Measurements from ENCODE around the gene ZNF423. TPM values are rescaled to one million over a fixed set of nuclear protein-coding genes. Genes with fewer than 3 reads are reported as not detected.

Gene ZNF423
- polyA plus RNA-seq, 1 of the 3 experiments (the other 2 are of a cell fraction): 1.2 TPM

DNA sequence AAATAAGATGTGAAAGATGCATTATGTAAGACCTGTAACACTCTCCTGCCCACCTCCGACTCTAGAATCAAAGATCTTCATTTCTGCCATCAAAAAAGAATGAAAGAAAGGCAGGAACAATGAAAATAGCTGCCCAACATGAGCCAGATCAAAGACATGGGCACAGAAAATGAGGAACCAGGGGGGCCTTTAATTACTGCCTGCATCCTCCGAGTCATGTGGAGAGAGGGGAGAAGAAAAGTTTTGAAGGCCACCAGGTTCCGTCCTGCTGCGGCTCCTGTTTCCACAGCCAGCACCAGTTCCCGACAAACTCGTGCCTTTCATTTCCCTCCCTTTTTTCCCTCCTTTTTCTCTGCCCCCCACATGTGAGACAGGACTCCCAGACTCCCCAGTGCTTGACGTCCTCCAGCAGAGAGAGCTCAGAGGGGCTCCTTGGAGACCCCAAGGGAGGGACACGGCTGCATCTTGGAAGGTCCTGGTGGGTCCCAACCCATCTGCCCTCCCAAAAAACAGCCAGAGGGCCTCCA lies 168.4 kb downstream of the ZNF423 start:
- POLR2A ChIA-PET: no interaction called here
- Histone ChIP-seq H3K9ac (no peak overlapping the region), H4K20me1 (ENCODE audit: insufficient read depth) (no peaks in the 10 kb centered on the region), H3K27ac (ENCODE audit: low read depth in 2 of 2, low read length in 1 of 2) (no peak overlapping the region), H3K27me3 (ENCODE audit: insufficient read depth) (no peaks in the 10 kb centered on the region), H3F3A (replicated peaks; ENCODE audit: insufficient read depth) (no peaks in the 10 kb centered on the region), H3K9me2 (no peaks in the 10 kb centered on the region), H3K4me1 (ENCODE audit: control insufficient read depth in 1 of 2, insufficient read depth in 2 of 2, low read depth in 1 of 2, low read length in 1 of 2) (peaks cover 0 to 13% of the 10 kb centered on the region in 2 experiments; a peak in 1 of 4 replicates), H3K4me2 (no peak overlapping the region), H3K4me3 (ENCODE audit: low read depth in 2 of 2, low read length in 1 of 2) (no peak overlapping the region), H2AFZ (ENCODE audit: low read depth) (no peak overlapping the region), H3K9me3 (no peaks in the 10 kb centered on the region), H3K79me2 (ENCODE audit: insufficient read depth) (no peaks in the 10 kb centered on the region), H3K36me3 (replicated peaks in 1 of 2; ENCODE audit: control insufficient read depth in 1 of 2, insufficient read depth in 2 of 2, low read length in 1 of 2) (no peaks in the 10 kb centered on the region)
- CTCF ChIA-PET: interaction anchor here (1.4 to 1.5 kb wide), 2 partner anchors 10 to 171 kb away, joined by 3 read pairs; no protein-coding TSS in a partner anchor
- 51% methylated on average over 8 of the region's 8 CpGs for WGBS (ENCODE audit: low lambda C conversion rate)
- TF ChIP-seq, protein P1, sequence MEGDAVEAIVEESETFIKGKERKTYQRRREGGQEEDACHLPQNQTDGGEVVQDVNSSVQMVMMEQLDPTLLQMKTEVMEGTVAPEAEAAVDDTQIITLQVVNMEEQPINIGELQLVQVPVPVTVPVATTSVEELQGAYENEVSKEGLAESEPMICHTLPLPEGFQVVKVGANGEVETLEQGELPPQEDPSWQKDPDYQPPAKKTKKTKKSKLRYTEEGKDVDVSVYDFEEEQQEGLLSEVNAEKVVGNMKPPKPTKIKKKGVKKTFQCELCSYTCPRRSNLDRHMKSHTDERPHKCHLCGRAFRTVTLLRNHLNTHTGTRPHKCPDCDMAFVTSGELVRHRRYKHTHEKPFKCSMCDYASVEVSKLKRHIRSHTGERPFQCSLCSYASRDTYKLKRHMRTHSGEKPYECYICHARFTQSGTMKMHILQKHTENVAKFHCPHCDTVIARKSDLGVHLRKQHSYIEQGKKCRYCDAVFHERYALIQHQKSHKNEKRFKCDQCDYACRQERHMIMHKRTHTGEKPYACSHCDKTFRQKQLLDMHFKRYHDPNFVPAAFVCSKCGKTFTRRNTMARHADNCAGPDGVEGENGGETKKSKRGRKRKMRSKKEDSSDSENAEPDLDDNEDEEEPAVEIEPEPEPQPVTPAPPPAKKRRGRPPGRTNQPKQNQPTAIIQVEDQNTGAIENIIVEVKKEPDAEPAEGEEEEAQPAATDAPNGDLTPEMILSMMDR (IDR thresholded peaks at IDR 0.05): no peak
- no peak for DNase-seq

DNA sequence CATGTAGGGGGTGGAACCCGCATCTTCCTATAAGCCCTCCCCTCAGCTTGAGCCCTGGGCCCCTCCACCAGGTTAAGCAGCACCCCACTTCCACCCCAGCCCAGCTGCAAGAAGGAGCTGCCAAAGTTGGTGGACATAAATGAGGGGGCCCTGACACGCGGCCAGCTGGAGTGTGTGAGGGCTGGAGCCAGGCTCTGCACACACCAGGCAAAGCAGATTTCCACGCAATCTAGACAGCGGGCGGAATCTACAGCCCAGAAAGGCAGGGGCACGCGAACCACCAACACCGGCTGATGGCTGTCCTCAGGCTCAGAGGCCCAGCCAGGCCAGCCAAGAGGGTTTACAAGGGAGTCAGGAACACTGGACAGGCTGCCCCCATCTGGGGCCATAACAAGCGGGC lies 171.2 kb downstream of the ZNF423 start:
- Histone ChIP-seq H2AFZ (ENCODE audit: low read depth) (no peak overlapping the region), H3K9me2 (no peaks in the 10 kb centered on the region), H4K20me1 (ENCODE audit: insufficient read depth) (no peaks in the 10 kb centered on the region), H3K79me2 (ENCODE audit: insufficient read depth) (no peaks in the 10 kb centered on the region), H3K27me3 (ENCODE audit: insufficient read depth) (no peaks in the 10 kb centered on the region), H3K36me3 (replicated peaks in 1 of 2; ENCODE audit: control insufficient read depth in 1 of 2, insufficient read depth in 2 of 2, low read length in 1 of 2) (no peaks in the 10 kb centered on the region), H3K4me3 (ENCODE audit: low read depth in 2 of 2, low read length in 1 of 2) (no peak overlapping the region), H3K4me2 (no peak overlapping the region), H3K27ac (ENCODE audit: low read depth in 2 of 2, low read length in 1 of 2) (no peak overlapping the region; a peak in 1 of 4 replicates), H3K9me3 (no peaks in the 10 kb centered on the region), H3F3A (replicated peaks; ENCODE audit: insufficient read depth) (no peaks in the 10 kb centered on the region), H3K4me1 (ENCODE audit: control insufficient read depth in 1 of 2, insufficient read depth in 2 of 2, low read depth in 1 of 2, low read length in 1 of 2) (peaks cover 0 to 13% of the 10 kb centered on the region in 2 experiments; a peak in 1 of 4 replicates), H3K9ac (no peak overlapping the region)
- TF ChIP-seq, protein P2, sequence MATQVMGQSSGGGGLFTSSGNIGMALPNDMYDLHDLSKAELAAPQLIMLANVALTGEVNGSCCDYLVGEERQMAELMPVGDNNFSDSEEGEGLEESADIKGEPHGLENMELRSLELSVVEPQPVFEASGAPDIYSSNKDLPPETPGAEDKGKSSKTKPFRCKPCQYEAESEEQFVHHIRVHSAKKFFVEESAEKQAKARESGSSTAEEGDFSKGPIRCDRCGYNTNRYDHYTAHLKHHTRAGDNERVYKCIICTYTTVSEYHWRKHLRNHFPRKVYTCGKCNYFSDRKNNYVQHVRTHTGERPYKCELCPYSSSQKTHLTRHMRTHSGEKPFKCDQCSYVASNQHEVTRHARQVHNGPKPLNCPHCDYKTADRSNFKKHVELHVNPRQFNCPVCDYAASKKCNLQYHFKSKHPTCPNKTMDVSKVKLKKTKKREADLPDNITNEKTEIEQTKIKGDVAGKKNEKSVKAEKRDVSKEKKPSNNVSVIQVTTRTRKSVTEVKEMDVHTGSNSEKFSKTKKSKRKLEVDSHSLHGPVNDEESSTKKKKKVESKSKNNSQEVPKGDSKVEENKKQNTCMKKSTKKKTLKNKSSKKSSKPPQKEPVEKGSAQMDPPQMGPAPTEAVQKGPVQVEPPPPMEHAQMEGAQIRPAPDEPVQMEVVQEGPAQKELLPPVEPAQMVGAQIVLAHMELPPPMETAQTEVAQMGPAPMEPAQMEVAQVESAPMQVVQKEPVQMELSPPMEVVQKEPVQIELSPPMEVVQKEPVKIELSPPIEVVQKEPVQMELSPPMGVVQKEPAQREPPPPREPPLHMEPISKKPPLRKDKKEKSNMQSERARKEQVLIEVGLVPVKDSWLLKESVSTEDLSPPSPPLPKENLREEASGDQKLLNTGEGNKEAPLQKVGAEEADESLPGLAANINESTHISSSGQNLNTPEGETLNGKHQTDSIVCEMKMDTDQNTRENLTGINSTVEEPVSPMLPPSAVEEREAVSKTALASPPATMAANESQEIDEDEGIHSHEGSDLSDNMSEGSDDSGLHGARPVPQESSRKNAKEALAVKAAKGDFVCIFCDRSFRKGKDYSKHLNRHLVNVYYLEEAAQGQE (IDR thresholded peaks at IDR 0.05; ENCODE audit: low read depth, low read length): no peak
- no peak for TF ChIP-seq GABPA (IDR thresholded peaks at IDR 0.05; ENCODE audit: low read depth)
- TF ChIP-seq RFX5 (IDR thresholded peaks at IDR 0.05; ENCODE audit: low read length): no peak
- no peak for TF ChIP-seq RCOR1 (IDR thresholded peaks at IDR 0.05; ENCODE audit: low read length)
- TF ChIP-seq, protein P3, sequence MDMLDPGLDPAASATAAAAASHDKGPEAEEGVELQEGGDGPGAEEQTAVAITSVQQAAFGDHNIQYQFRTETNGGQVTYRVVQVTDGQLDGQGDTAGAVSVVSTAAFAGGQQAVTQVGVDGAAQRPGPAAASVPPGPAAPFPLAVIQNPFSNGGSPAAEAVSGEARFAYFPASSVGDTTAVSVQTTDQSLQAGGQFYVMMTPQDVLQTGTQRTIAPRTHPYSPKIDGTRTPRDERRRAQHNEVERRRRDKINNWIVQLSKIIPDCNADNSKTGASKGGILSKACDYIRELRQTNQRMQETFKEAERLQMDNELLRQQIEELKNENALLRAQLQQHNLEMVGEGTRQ (IDR thresholded peaks at IDR 0.05; ENCODE audit: borderline replicate concordance, low read depth, low read length): no peak
- no peak for DNase-seq
- ChIA-PET CTCF (no interaction called here), POLR2A (no interaction called here)
- 57% methylated on average over 1 of the region's 10 CpGs for WGBS (ENCODE audit: low lambda C conversion rate)
